Posterior vena cava (tissue), 2 donors: Measurements from ENCODE around the gene KRT86. TPM values are rescaled to one million over a fixed set of nuclear protein-coding genes. Genes with fewer than 3 reads are reported as not detected.

Source experiments
- DNase-seq: peaks from one replicate; pipeline ENCODE4 v3.0.0-alpha.2; 2020; ENCODE audit warnings: low spot score
- intact Hi-C, 2 donors: fragments of 100-400 bp; cut with DNase I; formaldehyde crosslinking; loops; one replicate each; pipeline versions ENCODE4 v1.14.1 to v1.14.2; 2022 to 2023
- total RNA-seq, 2 donors: library from RNA; stranded (reverse); fragmentation: NEBNext Ultra II Directional; extraction: Animal tissue kit (Norgen Biotek cat#: 25700); gene quantifications; one replicate each; pipeline ENCODE4 v1.2.1, GENCODE V29; 2021
- donor health status: DM: yes; HTN: yes; CAD: no.
- donor health status: DM: yes; HTN: yes; CAD: no.

Gene KRT86
- total RNA-seq, 2 donors from 2014 or later: not detected

GRCh38 chr12:52260361-52261207, 13.9 kb upstream of the KRT86 start:
- peak; percentile 8 for DNase-seq
- intact Hi-C loops: no loop called here

GRCh38 chr12:52261208-52261484, 13.3 kb upstream of the KRT86 start:
- no peak for DNase-seq
- intact Hi-C loops: no loop called here

GRCh38 chr12:52262286-52262685, 12.2 kb upstream of the KRT86 start:
- DNase-seq: peak; percentile 23
- intact Hi-C loops: no loop called here

GRCh38 chr12:52263761-52264434, 10.5 kb upstream of the KRT86 start:
- intact Hi-C loops: no loop called here
- DNase-seq: peak; percentile 56

GRCh38 chr12:52264435-52264825, 10.0 kb upstream of the KRT86 start:
- intact Hi-C loops: no loop called here
- peak; percentile 3 for DNase-seq

GRCh38 chr12:52266514-52266913, 7.9 kb upstream of the KRT86 start:
- intact Hi-C loops: no loop called here
- DNase-seq: peak; percentile 26

- intact Hi-C loops: no loop called here
- peak; percentile 55 for DNase-seq
Observed at GRCh38 chr12:52267266-52267665, 7.2 kb upstream of the KRT86 start.

- intact Hi-C loops: no loop called here
- no peak for DNase-seq
Observed at GRCh38 chr12:52267699-52268098, 6.7 kb upstream of the KRT86 start.

- DNase-seq: no peak
- intact Hi-C loops: no loop called here
Observed at GRCh38 chr12:52268212-52268611, 6.2 kb upstream of the KRT86 start.

GRCh38 chr12:52270541-52271070, 3.8 kb upstream of the KRT86 start:
- intact Hi-C loops: no loop called here
- DNase-seq: peak; percentile 47

- no peak for DNase-seq
- intact Hi-C loops: no loop called here
Observed at GRCh38 chr12:52271158-52271557, 3.3 kb upstream of the KRT86 start.

- intact Hi-C loops: no loop called here
- DNase-seq: no peak
Observed at GRCh38 chr12:52275686-52276085, 1.2 kb downstream of the KRT86 start.

- DNase-seq: no peak
- intact Hi-C loops: no loop called here
Observed at GRCh38 chr12:52277486-52278245, 3.2 kb downstream of the KRT86 start.

GRCh38 chr12:52278575-52279421, 4.4 kb downstream of the KRT86 start:
- intact Hi-C loops: no loop called here
- peak; percentile 94 for DNase-seq

- intact Hi-C loops: loop anchor here in 1 of 2 donors (5.0 kb wide), 1 partner anchor 1222 kb away; no protein-coding TSS in a partner anchor
- no peak for DNase-seq
Observed at GRCh38 chr12:52279422-52280318, 5.2 kb downstream of the KRT86 start.

GRCh38 chr12:52280319-52280795, 5.9 kb downstream of the KRT86 start:
- intact Hi-C loops: loop anchor here in 1 of 2 donors (5.0 kb wide), 1 partner anchor 1223 kb away; no protein-coding TSS in a partner anchor
- peak; percentile 89 for DNase-seq

GRCh38 chr12:52280796-52281560, 6.5 kb downstream of the KRT86 start:
- DNase-seq: peak; percentile 90
- intact Hi-C loops: loop anchor here in 1 of 2 donors (5.0 kb wide), 1 partner anchor 1224 kb away; no protein-coding TSS in a partner anchor
